NCI-H460 (cell line): Measurements from ENCODE around the gene PM20D1. TPM values are rescaled to one million over a fixed set of nuclear protein-coding genes. Genes with fewer than 3 reads are reported as not detected.

Experiments used
- DNase-seq: peaks from one replicate; pipeline ENCODE4 v3.0.0-alpha.2; 2016; ENCODE audit warnings: low read depth; ENCODE audit errors: extremely low read depth
- total RNA-seq: library from RNA; depleted of rRNA; stranded (reverse); fragments of >200 nt; shearing (Covaris generic); gene quantifications from 2 replicates; pipeline ENCODE4 v1.2.3, GENCODE V29; 2014

PM20D1 gene
- total RNA-seq, 1 experiment from 2014 or later, result not detected

DNA sequence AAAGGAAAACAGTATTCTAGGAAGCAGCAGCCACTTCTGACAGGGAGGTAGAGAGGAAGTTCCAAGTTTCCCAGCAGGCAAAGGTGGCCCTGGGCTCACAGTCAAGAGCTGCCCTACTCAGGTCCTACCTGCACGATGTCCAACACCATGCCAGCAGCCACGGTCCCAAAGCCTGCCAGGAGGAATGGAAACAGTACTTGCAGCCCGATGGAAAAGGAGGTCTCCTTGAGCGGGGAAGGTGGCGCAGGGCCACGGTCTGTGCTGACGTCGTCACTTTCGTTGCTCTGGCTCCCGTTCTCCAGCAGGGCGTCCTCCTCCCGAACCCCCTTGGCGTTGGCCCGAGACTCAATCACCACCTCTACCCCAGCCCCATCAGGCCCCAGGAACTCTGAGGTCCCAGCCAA is 40.0 kb downstream of the PM20D1 start:
- no peak for DNase-seq

DNA sequence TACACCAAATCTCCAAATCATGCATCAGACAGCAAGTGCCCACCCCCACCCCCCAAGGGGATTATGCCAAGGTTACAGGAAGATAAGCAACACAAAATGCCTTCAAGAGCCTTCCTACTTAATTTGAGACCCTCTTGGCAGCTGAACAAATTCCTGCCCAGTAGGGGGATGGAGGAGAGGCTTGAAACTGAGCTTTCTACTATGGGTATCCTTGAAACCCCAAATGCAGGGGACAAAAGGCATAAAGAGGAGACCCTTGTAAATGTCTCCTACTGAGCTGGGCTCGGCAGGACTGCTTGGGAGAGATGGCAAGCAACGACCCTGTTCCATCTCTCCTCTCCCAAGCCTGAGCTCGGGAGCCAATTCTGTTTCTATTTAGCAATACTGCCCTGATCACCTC is 40.5 kb downstream of the PM20D1 start:
- DNase-seq, result no peak

DNA sequence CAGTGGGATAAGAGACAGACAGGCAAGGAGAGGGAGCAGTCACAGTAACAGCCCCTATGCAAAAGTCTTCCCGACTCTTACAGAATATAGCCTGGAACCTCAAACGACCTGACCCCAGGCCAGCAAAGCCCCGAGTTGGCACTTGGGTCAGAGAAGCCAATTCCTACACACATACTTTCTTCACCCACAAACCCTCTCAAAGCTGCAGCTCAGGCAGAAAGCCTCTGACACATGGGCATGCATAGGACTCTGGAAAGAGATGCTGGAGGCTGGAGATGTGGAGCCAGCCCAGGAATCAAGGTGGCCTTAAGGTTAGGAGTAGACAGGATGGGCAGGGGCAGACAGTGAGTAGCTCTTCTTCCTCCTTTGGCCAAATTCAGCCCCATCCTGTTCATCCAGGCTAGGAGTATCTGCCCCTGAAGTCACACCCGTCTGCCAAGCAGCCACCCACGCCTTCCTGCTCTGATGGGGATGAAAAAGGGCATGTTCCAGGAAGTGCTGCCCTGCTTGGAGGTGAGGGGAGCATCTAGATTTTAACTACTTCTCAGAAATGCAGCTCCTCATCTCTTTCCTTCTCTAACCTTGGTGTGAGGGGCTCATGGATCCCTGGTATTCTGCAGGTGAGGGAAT is 44.7 kb downstream of the PM20D1 start:
- DNase-seq, result no peak

DNA sequence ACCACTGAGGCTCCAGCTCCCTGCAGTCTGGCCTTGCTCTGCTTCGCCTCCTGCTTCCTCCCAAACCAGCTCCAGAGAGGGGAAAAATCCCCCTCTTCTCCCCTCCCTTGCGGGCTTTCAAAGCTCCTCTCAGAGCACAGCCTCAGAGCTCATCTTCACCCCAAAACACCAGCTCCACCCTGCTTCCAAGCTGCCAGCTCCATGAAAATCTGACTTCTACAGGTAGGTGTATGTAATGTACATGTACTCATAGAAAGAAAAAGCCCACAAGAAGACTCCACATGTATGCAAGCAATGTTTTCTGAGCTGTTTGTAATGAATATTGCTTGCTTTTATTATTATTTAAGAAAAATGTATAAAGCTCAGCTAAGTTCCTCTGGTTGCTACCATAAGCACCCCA is 45.3 kb downstream of the PM20D1 start:
- no peak for DNase-seq

DNA sequence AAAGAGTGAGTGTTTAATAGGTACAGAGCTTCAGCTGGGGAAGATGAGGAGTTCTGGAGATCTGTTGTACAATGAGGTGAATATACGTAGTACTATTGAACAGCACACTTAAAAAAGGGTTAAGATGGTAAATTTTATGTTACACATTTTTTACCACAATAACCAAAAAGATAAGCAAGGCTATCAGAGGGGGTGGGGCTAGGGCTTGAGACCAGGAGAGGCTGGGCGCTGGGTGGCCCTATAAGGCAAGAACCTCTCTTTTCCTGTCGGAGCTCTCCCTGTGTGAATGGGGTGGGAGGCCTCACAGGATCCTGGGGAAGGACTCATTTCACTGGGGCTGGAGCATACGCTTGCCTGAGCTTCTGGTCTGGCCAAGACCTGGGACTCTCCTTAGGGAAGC is 45.9 kb downstream of the PM20D1 start:
- DNase-seq, result no peak

DNA sequence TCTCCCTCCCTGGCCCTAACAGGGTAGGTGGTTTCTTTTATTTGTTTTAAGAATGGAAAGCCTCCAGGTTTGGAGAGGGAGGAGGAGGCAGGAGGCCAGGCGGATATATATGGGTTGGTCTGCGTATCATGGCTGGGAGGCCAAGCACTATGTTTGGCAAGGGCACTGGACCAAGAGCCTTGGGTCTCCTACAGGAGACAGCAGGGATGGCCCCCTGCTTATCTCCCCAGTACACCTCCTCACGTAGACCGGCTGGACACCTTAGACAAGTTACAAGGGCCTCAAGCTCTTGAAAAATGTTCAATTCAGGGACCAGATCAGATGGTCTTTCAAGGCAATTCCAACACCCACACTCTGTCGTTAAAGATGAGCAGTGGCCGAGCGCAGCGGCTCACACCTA is 47.9 kb downstream of the PM20D1 start:
- no peak for DNase-seq

DNA sequence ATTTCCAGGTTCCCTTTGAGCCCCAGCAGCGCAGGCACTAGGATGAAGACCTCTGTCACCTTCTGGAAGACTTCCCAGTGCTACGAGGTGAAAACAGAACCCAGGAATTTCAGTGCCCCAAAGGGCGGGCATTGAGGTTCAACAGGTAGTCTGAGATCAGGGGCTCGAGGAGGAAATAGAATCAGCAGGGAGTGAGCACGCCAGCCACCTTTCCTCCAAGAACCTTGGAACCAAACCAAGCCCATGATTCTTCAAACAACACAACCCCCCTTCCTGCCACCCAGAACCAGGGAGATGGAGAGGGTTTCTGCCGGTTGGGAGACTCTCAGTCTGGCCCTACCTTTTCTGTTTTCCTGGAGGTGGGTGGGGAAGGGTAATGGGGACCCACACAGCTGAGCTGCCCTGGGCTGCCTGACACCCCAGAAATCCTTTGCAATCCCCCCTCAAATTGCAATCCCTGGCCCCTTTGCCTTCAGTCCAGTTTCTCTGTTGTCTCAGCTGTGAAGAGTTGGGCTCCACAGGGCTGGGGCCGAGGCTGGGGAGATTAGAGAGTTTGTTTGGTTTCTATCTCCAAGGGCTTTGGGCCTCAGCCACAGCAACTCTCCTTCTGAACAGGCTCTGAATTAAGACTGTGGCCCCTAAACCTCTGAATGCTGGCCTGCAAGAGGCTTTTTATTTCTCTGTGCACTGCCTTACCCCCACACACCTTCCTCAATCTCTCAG is 48.8 kb downstream of the PM20D1 start:
- DNase-seq, result no peak

DNA sequence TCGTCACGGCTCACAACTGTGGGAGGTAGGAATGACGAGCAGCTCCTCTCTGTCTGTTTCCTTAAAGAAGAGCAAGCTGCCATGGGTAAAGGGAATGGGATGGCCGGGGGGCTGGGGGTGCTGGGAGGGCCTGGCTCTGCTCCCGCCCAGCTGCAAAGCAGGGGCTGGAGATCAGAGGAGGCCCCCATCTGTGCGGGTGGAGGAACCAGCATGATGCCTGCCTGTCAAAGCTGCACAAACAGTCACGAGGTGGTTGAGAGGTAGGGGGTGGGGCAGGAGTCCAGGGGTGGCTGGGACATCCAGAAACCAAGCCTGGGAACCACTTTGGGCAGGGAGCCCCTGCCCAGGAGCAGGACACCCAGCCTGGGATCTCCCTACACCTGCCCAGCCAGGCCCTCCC is 49.5 kb downstream of the PM20D1 start:
- DNase-seq, result no peak

DNA sequence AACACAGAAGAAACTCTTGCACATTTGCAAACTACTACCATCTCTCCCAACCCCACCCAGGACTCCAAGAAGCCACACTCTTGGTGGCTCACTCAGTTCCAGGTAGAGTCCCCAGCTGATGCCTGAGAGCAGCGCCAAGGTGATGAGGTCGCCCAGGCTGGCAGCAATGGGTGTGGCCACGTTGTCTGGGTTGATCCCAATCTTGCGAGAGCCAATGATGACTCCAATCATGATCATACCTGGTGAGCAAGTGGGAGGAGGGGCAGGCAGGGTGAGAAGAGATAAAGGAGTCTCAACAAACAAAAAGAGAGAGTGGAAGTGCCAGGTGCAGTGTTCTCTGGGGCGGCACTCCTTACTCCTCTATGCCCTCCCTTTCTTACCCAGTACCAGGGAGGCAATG is 51.4 kb downstream of the PM20D1 start:
- DNase-seq, result no peak

DNA sequence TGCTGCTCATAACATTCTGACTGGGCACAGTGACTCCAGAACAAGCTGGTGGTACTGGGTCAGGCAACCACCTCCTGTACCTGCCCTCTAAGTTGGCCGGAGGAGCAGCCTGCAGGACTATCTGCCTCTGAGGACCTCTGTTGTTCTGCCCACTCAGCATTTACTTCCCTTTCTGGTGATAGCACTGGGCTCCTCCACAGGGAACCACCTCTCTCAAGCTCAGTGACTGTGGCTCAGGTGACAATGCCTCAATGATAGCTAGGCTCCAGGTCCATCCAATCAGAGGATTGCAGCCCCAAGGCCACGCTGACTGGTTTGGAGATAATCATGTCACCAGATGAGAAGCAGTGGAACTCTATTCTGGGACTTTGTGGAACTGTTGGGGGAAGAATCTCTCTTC is 52.8 kb downstream of the PM20D1 start:
- no peak for DNase-seq

DNA sequence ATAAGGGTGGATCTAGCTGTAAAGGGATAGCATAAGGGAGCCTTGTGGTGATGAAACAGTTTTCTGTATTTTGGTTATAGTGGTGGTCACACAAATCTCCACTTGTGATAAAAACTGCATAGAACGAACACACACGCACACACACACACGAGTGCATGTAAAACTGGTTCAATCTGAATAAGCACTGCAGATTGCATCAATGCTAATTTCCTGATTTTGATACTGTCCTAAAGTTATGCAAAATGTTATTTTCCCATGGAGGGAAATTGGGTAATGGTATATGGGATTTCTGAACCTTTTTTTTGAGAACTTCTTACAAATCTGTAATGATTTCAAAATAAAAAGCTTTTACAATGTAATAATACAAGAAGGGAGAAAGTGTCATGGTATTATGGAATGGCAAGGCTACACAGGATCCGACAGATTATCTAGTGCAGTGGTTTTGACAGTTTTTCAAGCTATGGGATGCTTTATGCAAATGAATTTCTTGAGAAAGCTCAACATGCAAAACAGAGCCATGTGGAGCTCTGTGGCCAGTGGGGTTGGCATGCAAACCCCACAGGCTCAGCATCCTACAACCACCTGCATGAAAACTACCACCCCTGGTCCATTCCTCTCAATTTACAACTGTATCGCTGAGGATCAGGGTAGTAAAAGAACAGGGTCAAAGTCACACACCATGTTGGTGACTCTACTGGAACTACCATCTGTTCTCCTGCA is 55.8 kb downstream of the PM20D1 start:
- no peak for DNase-seq

DNA sequence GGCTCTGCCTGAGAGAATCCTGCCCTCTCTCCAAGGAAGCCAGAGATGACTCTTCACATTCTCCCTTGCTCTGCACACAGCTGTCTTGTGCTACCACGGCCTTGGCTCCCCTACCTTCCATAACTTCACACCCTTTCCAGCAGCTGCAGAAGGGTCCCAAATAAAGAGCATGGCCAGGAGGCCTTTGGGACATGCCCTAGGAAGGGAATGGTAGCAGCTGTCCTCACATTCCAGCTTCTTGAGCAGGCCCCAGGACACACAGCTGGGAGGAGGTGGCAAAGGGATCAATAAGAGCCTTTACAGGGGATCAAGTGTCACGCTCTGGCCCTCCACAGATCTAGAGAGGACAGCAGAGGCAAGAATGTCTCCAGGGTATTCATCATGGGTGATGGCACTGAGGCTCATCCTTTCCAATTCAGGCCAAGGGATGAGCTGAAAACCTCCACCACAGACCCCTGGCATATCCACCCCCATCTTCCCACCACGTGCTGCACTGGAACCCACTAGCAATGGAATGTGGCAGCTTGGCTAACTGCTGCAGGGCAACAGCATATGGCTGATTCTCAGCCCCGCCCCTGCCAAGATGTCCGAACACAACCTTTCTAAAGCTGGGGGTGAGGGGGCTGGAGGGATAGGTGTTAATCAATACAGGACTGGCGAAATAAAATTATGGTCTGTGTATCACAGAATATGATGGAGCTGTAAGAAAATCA is 56.8 kb downstream of the PM20D1 start:
- DNase-seq, result no peak

DNA sequence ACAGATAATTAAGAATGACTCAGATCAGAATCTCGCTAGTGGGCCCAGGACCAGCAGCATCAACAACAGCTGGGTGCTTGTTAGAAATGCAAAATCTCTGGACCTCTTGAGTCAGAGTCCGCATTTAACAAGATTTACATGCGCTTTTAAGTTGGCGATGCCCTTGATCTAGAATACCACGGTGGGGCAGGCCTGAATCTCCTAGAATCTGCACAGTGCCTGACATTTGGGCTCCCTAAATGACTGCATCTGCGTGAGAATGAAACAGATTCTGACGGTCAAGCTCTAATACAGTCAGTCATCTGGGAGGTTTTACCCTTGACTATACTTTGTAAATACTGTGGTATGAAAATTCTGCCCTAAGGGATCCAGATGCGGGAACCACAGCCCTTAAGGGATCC is 57.5 kb downstream of the PM20D1 start:
- DNase-seq, result no peak

DNA sequence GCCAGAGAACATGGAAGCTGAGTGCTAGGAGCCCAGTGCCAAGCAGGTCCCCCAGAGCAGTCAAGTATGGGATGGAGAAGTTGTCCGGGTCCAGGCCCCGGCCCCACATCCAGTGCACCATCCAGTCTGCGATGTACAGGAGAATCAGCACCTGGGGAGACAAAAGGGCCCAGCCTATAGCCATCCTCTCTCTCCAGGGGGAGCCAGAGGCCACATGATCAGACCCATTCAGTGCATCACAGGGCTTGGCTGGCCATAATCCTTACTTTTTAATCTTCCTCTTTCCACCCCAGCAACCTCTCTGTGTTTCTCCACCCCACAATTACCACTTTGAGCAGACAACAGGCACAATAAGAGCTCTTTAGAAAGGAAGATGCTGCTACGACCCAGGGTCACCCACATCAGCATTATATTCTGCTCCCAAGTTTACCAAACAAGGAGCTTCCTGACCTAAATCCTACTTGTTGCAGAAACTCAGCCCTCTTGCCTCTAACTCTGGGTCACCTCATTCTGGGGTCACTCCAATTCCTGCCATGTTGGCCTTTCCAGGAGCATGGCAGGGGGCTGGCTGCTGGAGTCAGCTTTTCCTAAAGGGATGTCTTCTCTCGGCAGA is 58.3 kb downstream of the PM20D1 start:
- DNase-seq, result peak; percentile 74

DNA sequence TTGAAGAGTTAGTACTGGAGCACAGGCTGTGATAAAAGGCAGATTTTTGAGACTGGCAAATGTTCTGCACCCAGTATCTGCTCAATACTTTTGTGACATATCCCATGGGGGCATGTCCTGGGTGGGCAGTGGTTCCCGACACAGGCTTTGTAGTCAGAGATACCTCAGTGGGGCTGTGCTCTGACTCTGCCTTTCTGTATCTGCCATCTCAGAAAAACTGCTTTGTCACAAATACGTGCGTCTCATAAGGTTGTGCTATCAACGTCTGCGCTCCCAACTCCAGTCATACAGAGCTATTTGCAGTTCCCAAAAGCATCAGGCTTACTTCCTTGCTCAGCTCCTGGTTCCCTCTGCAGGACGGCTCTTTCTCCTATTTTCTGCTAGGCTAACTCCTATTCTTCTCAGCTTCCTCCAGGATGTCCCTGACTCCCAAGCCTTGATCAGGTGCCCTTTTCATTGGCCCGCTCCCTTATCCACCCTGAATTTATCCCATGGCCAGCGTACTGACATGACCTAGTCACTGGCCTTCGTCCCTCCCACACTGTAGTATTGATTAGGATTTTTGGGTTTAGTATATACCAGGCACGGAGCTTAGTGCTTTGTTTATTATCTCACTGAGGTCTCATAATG is 62.5 kb downstream of the PM20D1 start:
- DNase-seq, result no peak

DNA sequence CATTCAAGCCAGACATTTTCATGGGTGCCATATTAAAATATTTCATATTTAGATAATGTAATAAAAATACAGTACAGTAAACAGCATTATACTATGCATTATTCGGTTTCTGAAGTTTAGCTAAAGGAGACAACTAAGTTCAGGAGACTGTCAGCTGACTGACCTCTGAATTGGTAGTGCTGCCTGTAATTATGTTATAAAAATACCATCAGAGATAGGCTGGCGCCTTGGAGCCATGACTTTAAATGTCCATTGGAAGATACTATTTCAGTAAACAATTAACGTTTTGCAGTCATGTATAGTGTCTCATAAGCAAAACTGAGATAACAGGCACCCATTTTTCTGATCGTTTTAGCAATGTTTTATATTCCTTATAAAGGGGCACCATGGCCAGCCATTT is 63.3 kb downstream of the PM20D1 start:
- no peak for DNase-seq

DNA sequence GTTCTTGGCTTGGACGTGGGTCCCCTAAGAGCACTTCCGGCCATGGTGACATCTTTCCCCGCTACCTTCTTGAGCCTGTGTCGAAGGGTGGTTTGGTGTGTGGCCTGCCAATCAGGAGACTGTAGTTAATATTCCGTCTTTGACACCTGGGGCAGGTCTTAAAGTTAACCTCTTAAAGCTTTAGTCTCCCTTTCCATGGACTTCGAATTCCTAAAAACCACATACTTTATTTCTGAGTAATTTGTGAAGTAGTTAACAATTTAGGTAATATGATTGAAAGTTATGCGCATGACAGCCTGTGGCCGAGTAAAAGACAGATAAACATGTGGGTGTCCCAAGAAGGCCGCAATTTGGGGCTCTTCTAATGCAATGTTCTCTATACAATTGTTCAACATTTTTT is 64.5 kb downstream of the PM20D1 start:
- DNase-seq, result no peak

DNA sequence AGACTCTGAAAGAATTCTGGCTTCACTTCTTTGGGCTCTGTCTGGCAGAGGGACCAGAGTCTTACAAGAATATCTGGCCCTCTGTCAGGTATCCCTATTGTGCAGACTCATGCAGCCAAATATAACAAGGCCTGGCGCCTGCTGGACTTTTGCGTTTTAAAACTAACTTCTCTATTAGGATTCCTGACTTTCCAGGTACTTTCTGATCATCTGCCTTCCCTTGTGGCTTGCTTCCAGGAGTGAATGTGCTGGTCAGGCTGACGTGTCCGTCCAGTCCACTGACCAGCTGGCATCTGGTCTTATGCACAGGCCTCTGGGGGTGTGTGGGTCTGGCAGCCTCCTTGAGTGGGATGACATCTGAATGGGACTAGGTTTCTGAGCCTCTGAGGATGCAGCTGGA is 66.0 kb downstream of the PM20D1 start:
- no peak for DNase-seq

DNA sequence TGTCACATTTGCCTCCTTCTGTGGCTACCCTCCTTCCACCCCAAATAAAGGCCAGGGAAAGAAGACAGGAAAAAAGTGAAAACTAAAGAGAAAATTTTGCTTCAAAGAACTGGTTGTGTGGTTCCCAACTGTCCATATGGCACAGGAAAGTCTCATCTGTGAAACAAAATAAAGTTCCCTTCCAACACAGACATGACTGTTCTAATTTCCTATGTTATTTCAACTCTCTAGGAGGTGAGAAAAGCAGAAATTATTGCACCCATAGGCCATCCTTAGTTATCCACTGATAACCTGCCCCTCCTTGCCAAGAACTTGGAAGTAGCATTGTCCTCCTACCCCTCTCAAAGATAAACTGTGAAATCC is 66.5 kb downstream of the PM20D1 start:
- DNase-seq, result no peak

DNA sequence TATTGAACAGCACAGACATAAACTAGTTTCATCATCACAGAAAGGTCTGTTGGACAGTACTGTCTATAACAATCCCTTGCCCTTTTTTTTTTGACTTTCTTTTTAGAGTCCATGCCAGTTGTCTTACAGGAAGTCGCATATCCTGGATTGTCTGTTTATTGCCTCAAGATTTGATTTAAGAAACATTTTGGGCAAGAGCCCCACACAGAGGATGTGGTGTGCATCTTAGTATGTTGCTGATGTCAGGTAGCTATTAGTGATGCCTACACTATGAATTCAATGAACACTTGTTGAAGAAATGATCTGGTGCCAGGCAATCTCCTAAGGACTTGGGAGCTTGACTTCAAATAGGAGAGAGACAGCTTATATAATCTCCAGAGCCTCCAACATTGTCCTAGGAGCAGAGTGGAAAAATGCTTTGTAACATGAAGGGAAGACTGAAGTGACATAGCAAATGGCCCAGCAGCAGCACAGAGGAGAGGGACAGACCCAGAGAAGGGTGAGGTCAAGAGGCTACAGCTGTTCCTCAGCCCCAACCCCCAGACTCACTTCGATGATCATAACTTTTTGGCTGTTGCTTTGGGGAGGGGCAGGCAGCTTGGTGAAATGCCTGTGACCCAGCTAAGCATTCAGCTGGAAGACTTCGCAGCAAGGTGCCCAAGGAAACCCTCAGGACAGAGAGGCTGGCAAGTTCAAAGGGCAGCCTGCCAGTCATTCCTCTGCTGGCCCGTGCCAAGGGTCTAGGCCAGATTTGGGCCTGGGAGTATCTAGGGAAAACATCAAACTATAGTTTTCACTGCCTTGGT is 67.1 kb downstream of the PM20D1 start:
- DNase-seq, result no peak
